ENCODE results near the gene CNST. TPM values are rescaled to one million over a fixed set of nuclear protein-coding genes. Genes with fewer than 3 reads are reported as not detected.
A peak's percentile ranks its signal among the peaks of the same experiment; 100 is the strongest.

CNST gene
- total RNA-seq, 1 experiment from 2014 or later: 19.8 TPM

DNA sequence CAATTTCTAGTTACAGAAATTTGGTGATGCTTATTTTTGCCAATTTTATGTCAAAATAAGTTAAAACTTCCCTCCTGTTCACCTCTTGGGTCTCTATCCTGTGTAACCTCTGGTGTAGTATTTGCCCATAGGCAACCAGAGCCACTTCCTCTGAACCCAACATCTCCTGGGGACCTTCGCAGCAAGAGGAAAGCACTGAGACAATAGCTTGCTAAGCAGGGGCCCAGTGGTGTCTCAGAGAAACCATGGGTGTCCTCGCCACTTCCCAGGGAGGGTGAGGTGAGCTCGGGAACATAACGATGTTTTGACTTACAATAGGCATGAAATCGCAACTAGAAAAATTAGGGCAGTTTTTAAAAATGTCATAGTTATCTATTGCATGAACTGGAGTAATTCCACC lies 101.5 kb downstream of the CNST start:
- no peak overlapping the region for H2BK20ac ChIP-seq (ENCODE audit: low read depth, low read length, poor library complexity, severe bottlenecking)
- H3K4ac ChIP-seq (ENCODE audit: low read depth, low read length): no peak overlapping the region
- H3K23ac ChIP-seq (ENCODE audit: insufficient read length, low read depth, low read length): no peak overlapping the region
- TF ChIP-seq CTCF (conservative IDR thresholded peaks at IDR 0.05): no peak
- H2AK5ac ChIP-seq (ENCODE audit: insufficient read length, low read length): no peak overlapping the region
- H2BK12ac ChIP-seq (ENCODE audit: insufficient read length, low read depth, low read length): no peak overlapping the region
- no peak overlapping the region for H3T11ph ChIP-seq (ENCODE audit: low read length)
- H3K4me1 ChIP-seq (ENCODE audit: insufficient read depth, low read length): no peaks in the 10 kb centered on the region
- H3K27ac ChIP-seq (ENCODE audit: insufficient read length, low read depth, low read length): no peak overlapping the region
- H3K9ac ChIP-seq (ENCODE audit: extremely low read depth, insufficient read length, low read length): no peak overlapping the region
- H3K23me2 ChIP-seq (ENCODE audit: insufficient read length, low read depth, low read length, poor library complexity, severe bottlenecking): no peaks in the 10 kb centered on the region
- H3K9me3 ChIP-seq (ENCODE audit: control insufficient read depth, low read depth, low read length): no peaks in the 10 kb centered on the region
- no CpG with 5 or more reads among the region's 5 CpGs for WGBS (ENCODE audit: extremely low coverage, insufficient read length, low lambda C conversion rate)
- H2BK120ac ChIP-seq (ENCODE audit: low read depth, low read length, poor library complexity, severe bottlenecking): no peak overlapping the region
- H3K14ac ChIP-seq (ENCODE audit: insufficient read depth, low read length): no peak overlapping the region
- Mint-ChIP-seq H3K4me1 (peaks cover 3 to 4% of the 10 kb centered on the region in 2 experiments; a peak in 3 of 4 replicates), H3K9me3 (no peaks in the 10 kb centered on the region), H3K4me3 (0 out of 5 replicates have a peak overlapping the region, but pooled peaks of 1 of the 2 experiments have one; percentile 9), H3K36me3 (ENCODE audit: insufficient read depth in 1 of 3, low read depth in 3 of 3) (peaks cover 0 to 8% (median 0%) of the 10 kb centered on the region in 3 experiments; a peak in 3 of 7 replicates), H3K27ac (no peak overlapping the region; a peak in 1 of 7 replicates), H3K27me3 (ENCODE audit: low read depth) (no peaks in the 10 kb centered on the region)
- no peaks in the 10 kb centered on the region for H3K79me2 ChIP-seq (ENCODE audit: insufficient read depth, low read length)
- no peak overlapping the region for H2AFZ ChIP-seq (ENCODE audit: low read length)
- H3K18ac ChIP-seq (ENCODE audit: insufficient read length, low read depth, low read length): no peak overlapping the region
- H2BK15ac ChIP-seq (ENCODE audit: low read depth, low read length): no peak overlapping the region
- no peak for DNase-seq
- no peak overlapping the region for H4K91ac ChIP-seq (ENCODE audit: insufficient read length, low read depth, low read length)
- no peak overlapping the region for H2BK5ac ChIP-seq (ENCODE audit: insufficient read length, low read length)
- no peak overlapping the region for H4K8ac ChIP-seq (replicated peaks; ENCODE audit: insufficient read length, low read depth, low read length)
- no peaks in the 10 kb centered on the region for H4K20me1 ChIP-seq (ENCODE audit: control insufficient read depth, insufficient read depth, insufficient read length)
- H4K5ac ChIP-seq (ENCODE audit: insufficient read length, low read depth, low read length): no peak overlapping the region
- peaks cover 3% of the 10 kb centered on the region for H3K79me1 ChIP-seq (ENCODE audit: insufficient read depth, low read depth, low read length, poor library complexity, severe bottlenecking)
- no peak overlapping the region for H3K4me2 ChIP-seq (ENCODE audit: insufficient read depth, insufficient read length, low read length)
- no peaks in the 10 kb centered on the region for H3K27me3 ChIP-seq (ENCODE audit: insufficient read depth, low read length)
- no peak overlapping the region for H3K56ac ChIP-seq (ENCODE audit: insufficient read length, low read depth, low read length)
